Measurements from ENCODE around the gene HDC. TPM values are rescaled to one million over a fixed set of nuclear protein-coding genes. Genes with fewer than 3 reads are reported as not detected.

HDC gene
- polyA plus RNA-seq, 1 donor (not counting 4 experiments of a cell fraction or from before 2014, with no cell fraction given): not detected

DNA sequence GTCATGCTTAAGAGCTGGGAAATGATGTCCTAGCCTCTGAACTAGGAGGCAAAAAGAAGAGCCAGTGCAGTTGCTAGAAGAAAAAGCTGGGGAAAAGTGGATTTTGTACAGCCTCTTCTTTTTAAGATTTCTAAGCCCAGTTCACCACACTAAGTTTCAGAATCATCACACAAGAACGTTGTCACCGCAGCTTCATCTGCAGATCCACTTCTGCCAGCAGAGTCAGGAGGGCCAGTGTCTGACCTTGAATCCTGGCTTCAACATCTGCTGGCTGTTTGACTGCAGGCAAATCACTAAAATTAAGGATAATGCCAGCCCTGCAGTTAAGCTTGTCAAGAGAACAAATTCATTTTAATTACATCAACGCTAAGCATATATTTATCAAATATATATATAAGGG is 36.2 kb downstream of the HDC start:
- no peak for TF ChIP-seq EZH2 (IDR thresholded peaks at IDR 0.05; ENCODE audit: low read length)
- TF ChIP-seq, protein P1, sequence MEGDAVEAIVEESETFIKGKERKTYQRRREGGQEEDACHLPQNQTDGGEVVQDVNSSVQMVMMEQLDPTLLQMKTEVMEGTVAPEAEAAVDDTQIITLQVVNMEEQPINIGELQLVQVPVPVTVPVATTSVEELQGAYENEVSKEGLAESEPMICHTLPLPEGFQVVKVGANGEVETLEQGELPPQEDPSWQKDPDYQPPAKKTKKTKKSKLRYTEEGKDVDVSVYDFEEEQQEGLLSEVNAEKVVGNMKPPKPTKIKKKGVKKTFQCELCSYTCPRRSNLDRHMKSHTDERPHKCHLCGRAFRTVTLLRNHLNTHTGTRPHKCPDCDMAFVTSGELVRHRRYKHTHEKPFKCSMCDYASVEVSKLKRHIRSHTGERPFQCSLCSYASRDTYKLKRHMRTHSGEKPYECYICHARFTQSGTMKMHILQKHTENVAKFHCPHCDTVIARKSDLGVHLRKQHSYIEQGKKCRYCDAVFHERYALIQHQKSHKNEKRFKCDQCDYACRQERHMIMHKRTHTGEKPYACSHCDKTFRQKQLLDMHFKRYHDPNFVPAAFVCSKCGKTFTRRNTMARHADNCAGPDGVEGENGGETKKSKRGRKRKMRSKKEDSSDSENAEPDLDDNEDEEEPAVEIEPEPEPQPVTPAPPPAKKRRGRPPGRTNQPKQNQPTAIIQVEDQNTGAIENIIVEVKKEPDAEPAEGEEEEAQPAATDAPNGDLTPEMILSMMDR (optimal IDR thresholded peaks at IDR 0.05 in 1 of 3, IDR thresholded peaks at IDR 0.05 in 1 of 3, conservative IDR thresholded peaks at IDR 0.05 in 1 of 3; ENCODE audit: extremely low read depth in 1 of 3, insufficient read depth in 2 of 3, low read length in 3 of 3): no peak
- FAIRE-seq: no peak
- Histone ChIP-seq H3K4me1 (ENCODE audit: control insufficient read depth, extremely low read depth, insufficient read depth, low read length) (no peaks in the 10 kb centered on the region), H3K27ac (ENCODE audit: control insufficient read depth, insufficient read depth, low read length) (no peak overlapping the region), H3K9me1 (ENCODE audit: control insufficient read depth, extremely low read depth, insufficient read depth, low read length) (no peaks in the 10 kb centered on the region), H3K79me2 (ENCODE audit: control insufficient read depth, insufficient read depth, low read length) (no peaks in the 10 kb centered on the region), H4K20me1 (ENCODE audit: control insufficient read depth, extremely low read depth, insufficient read depth, low read length) (no peaks in the 10 kb centered on the region), H3K4me2 (ENCODE audit: control insufficient read depth, extremely low read depth, insufficient read depth, low read depth, low read length) (no peak overlapping the region), H3K36me3 (ENCODE audit: control insufficient read depth in 2 of 2, extremely low read depth in 1 of 2, insufficient read depth in 2 of 2, low read length in 2 of 2) (no peaks in the 10 kb centered on the region), H3K9me3 (ENCODE audit: control insufficient read depth, low read depth, low read length) (no peaks in the 10 kb centered on the region), H3K9ac (ENCODE audit: control insufficient read depth, extremely low read depth, insufficient read depth, low read length) (no peak overlapping the region), H3K4me3 (ENCODE audit: control insufficient read depth in 2 of 3, extremely low read depth in 1 of 3, insufficient read depth in 2 of 3, low read depth in 1 of 3, low read length in 3 of 3) (no peak overlapping the region), H2AFZ (ENCODE audit: control insufficient read depth, low read length) (no peak overlapping the region), H3K27me3 (ENCODE audit: control insufficient read depth, extremely low read depth, insufficient read depth, low read length) (no peaks in the 10 kb centered on the region)
- DNase-seq (ENCODE audit: low read depth, low spot score): no peak
- dilution Hi-C loops (cut with MboI; ENCODE audit: extremely low pct_ligation_motif_present, low sequenced_read_pairs): no loop called here

DNA sequence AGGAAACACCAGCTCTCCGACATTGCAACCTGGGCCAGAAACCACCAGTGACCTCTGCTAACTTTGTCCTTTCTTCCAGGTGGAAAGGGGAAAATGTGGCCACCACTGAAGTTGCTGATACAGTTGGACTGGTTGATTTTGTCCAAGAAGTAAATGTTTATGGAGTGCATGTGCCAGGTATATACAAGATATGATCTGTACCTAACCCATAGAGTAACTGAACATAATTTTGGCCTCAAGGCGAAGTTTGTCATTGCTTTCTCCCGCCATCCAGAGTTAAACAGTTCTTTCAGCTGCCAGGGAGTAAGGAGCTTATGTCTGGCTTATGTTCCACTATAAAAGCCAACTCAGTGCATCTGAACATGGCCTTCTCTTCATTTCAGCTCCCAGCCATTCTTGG is 36.7 kb downstream of the HDC start:
- Histone ChIP-seq H4K20me1 (ENCODE audit: control insufficient read depth, extremely low read depth, insufficient read depth, low read length) (no peaks in the 10 kb centered on the region), H3K4me2 (ENCODE audit: control insufficient read depth, extremely low read depth, insufficient read depth, low read depth, low read length) (no peak overlapping the region), H3K36me3 (ENCODE audit: control insufficient read depth in 2 of 2, extremely low read depth in 1 of 2, insufficient read depth in 2 of 2, low read length in 2 of 2) (no peaks in the 10 kb centered on the region), H2AFZ (ENCODE audit: control insufficient read depth, low read length) (no peak overlapping the region), H3K9me3 (ENCODE audit: control insufficient read depth, low read depth, low read length) (no peaks in the 10 kb centered on the region), H3K79me2 (ENCODE audit: control insufficient read depth, insufficient read depth, low read length) (no peaks in the 10 kb centered on the region), H3K4me3 (ENCODE audit: control insufficient read depth in 2 of 3, extremely low read depth in 1 of 3, insufficient read depth in 2 of 3, low read depth in 1 of 3, low read length in 3 of 3) (no peak overlapping the region), H3K27me3 (ENCODE audit: control insufficient read depth, extremely low read depth, insufficient read depth, low read length) (no peaks in the 10 kb centered on the region), H3K4me1 (ENCODE audit: control insufficient read depth, extremely low read depth, insufficient read depth, low read length) (no peaks in the 10 kb centered on the region), H3K9me1 (ENCODE audit: control insufficient read depth, extremely low read depth, insufficient read depth, low read length) (no peaks in the 10 kb centered on the region), H3K27ac (ENCODE audit: control insufficient read depth, insufficient read depth, low read length) (no peak overlapping the region), H3K9ac (ENCODE audit: control insufficient read depth, extremely low read depth, insufficient read depth, low read length) (no peak overlapping the region)
- no peak for TF ChIP-seq EZH2 (IDR thresholded peaks at IDR 0.05; ENCODE audit: low read length)
- TF ChIP-seq, protein P1 (optimal IDR thresholded peaks at IDR 0.05 in 1 of 3, IDR thresholded peaks at IDR 0.05 in 1 of 3, conservative IDR thresholded peaks at IDR 0.05 in 1 of 3; ENCODE audit: extremely low read depth in 1 of 3, insufficient read depth in 2 of 3, low read length in 3 of 3): no peak
- dilution Hi-C loops (cut with MboI; ENCODE audit: extremely low pct_ligation_motif_present, low sequenced_read_pairs): no loop called here
- no peak for DNase-seq (ENCODE audit: low read depth, low spot score)
- FAIRE-seq: no peak
